ENCODE measurements around the gene EFCAB5. TPM values are rescaled to one million over a fixed set of nuclear protein-coding genes. Genes with fewer than 3 reads are reported as not detected.

Gene EFCAB5
- total RNA-seq, 1 donor from 2014 or later, result 0.26 TPM

DNA sequence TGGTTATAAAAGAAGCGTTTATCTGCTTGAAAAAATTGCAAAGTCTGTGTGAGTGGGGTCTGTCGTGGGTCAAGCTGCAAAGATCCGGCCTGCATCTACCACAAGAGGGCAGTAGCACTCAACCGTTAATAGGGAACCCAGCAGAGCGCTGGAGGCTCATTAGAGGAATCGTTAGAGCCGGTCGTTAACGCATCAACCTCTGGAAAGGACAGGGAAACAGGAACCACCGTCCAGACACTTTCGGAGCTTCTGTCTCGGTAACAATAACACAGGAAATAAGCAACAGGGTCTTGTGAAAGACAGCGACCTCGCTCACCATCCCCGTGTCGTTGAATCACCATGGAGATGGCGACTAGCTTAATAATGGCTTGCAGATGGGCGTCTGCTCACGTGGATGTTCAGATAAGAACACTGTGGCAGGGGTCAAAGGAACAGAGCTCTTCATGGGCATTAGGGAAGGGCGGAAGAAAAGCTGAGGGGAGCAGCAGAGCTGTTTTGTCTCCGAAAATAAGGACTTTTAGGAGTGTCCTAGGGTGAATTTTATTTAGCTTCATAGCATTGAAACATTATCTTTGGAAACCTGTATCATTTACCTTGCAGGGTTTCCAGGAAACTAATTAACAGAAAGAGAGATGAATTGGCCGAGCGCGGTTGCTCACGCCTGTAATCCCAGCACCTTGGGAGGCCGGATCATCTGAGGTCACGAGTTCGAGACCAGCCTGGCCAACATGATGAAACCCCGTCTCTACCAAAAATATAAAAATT is 163.3 kb downstream of the EFCAB5 start:
- H3K36me3 Mint-ChIP-seq (ENCODE audit: low read depth, unreplicated experiment), result no peaks in the 10 kb centered on the region
- peaks cover 25% of the 10 kb centered on the region for H3K4me1 Mint-ChIP-seq (ENCODE audit: unreplicated experiment)
- H3K27me3 Mint-ChIP-seq (ENCODE audit: unreplicated experiment), result peaks cover 4% of the 10 kb centered on the region
- no peaks in the 10 kb centered on the region for H3K9me3 Mint-ChIP-seq (ENCODE audit: unreplicated experiment)
- peak; percentile 78 for DNase-seq (ENCODE audit: low spot score)
- TF ChIP-seq, protein P1, sequence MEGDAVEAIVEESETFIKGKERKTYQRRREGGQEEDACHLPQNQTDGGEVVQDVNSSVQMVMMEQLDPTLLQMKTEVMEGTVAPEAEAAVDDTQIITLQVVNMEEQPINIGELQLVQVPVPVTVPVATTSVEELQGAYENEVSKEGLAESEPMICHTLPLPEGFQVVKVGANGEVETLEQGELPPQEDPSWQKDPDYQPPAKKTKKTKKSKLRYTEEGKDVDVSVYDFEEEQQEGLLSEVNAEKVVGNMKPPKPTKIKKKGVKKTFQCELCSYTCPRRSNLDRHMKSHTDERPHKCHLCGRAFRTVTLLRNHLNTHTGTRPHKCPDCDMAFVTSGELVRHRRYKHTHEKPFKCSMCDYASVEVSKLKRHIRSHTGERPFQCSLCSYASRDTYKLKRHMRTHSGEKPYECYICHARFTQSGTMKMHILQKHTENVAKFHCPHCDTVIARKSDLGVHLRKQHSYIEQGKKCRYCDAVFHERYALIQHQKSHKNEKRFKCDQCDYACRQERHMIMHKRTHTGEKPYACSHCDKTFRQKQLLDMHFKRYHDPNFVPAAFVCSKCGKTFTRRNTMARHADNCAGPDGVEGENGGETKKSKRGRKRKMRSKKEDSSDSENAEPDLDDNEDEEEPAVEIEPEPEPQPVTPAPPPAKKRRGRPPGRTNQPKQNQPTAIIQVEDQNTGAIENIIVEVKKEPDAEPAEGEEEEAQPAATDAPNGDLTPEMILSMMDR (IDR thresholded peaks at IDR 0.05; ENCODE audit: unreplicated experiment), result peak; percentile 85
- H3K27ac Mint-ChIP-seq (ENCODE audit: unreplicated experiment), result peak overlapping the region; percentile 96
- peak overlapping the region; percentile 53 for H3K4me3 Mint-ChIP-seq (ENCODE audit: unreplicated experiment)

DNA sequence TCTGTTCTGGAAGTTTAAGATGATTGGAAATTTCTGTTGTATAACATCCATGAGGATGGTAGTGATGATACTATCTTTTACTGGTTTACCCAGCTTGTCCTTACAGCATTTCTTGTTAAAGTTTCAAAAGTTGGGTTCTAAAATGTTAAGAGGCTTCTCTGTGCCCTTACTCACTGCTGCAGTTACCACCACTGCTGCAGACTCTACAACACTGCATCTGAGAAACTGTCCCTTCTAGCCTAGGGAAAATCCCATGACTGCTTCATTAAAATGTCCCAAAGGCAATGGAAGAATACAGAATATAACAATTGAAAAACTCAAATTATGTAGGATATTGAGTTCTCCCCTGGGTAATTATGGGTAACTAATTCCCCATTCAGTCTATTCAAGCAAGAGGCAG is 171.4 kb downstream of the EFCAB5 start:
- Mint-ChIP-seq H3K27ac (ENCODE audit: unreplicated experiment) (no peak overlapping the region), H3K27me3 (ENCODE audit: unreplicated experiment) (peaks cover 9% of the 10 kb centered on the region), H3K9me3 (ENCODE audit: unreplicated experiment) (no peaks in the 10 kb centered on the region), H3K36me3 (ENCODE audit: low read depth, unreplicated experiment) (peaks cover 4% of the 10 kb centered on the region), H3K4me3 (ENCODE audit: unreplicated experiment) (no peak overlapping the region), H3K4me1 (ENCODE audit: unreplicated experiment) (peaks cover 8% of the 10 kb centered on the region)
- TF ChIP-seq, protein P1 (IDR thresholded peaks at IDR 0.05; ENCODE audit: unreplicated experiment), result no peak
- no peak for DNase-seq (ENCODE audit: low spot score)

DNA sequence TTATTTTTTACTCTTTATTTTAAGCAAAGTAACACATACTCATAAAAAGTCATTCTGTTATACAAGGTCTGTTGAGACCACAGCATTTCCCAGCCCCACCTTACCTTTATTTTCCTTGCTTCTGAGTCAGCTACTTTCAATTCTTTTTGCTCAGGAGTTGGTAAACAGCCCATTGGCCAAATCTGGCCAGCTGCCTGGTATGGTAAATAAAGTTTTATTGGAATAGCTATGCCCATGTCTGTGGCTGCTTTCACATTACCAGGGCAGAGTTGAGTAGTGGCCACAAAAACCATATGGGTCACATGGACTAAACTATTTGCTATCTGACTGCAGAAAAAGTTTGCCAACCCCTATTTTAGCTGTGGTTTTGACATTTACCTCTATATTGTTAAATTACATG is 171.8 kb downstream of the EFCAB5 start:
- Mint-ChIP-seq H3K27ac (ENCODE audit: unreplicated experiment) (no peak overlapping the region), H3K4me3 (ENCODE audit: unreplicated experiment) (no peak overlapping the region), H3K4me1 (ENCODE audit: unreplicated experiment) (peaks cover 12% of the 10 kb centered on the region), H3K9me3 (ENCODE audit: unreplicated experiment) (no peaks in the 10 kb centered on the region), H3K36me3 (ENCODE audit: low read depth, unreplicated experiment) (peaks cover 4% of the 10 kb centered on the region), H3K27me3 (ENCODE audit: unreplicated experiment) (peaks cover 9% of the 10 kb centered on the region)
- DNase-seq (ENCODE audit: low spot score), result no peak
- TF ChIP-seq, protein P1 (IDR thresholded peaks at IDR 0.05; ENCODE audit: unreplicated experiment), result no peak

DNA sequence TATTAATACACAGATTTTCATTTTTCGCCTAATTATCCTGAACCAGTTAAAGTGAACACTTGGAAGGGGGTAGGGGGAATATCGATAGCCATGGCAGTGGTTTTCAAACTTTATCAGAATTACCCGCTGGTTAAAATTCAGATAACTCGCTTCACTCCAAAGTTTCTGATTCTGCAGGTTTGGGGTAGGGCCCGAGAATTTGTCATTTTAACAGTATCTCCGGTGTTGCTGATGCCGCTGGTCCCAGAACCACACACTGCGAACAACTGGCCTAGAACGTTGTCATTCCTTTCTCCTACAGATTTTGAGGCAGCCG is 174.9 kb downstream of the EFCAB5 start:
- TF ChIP-seq, protein P1 (IDR thresholded peaks at IDR 0.05; ENCODE audit: unreplicated experiment), result no peak
- no peaks in the 10 kb centered on the region for H3K9me3 Mint-ChIP-seq (ENCODE audit: unreplicated experiment)
- DNase-seq (ENCODE audit: low spot score), result no peak
- peaks cover 19% of the 10 kb centered on the region for H3K4me1 Mint-ChIP-seq (ENCODE audit: unreplicated experiment)
- H3K4me3 Mint-ChIP-seq (ENCODE audit: unreplicated experiment), result peak overlapping the region; percentile 100
- peaks cover 8% of the 10 kb centered on the region for H3K27me3 Mint-ChIP-seq (ENCODE audit: unreplicated experiment)
- H3K27ac Mint-ChIP-seq (ENCODE audit: unreplicated experiment), result peak overlapping the region; percentile 100
- H3K36me3 Mint-ChIP-seq (ENCODE audit: low read depth, unreplicated experiment), result peaks cover 15% of the 10 kb centered on the region
